Measurements from ENCODE around the gene AHCY.
"Not testable (repeated sequence)": the region's sequence is repeated elsewhere in the genome, so short reads cannot be mapped to it uniquely, and the experiment has no call there.

AHCY gene

DNA sequence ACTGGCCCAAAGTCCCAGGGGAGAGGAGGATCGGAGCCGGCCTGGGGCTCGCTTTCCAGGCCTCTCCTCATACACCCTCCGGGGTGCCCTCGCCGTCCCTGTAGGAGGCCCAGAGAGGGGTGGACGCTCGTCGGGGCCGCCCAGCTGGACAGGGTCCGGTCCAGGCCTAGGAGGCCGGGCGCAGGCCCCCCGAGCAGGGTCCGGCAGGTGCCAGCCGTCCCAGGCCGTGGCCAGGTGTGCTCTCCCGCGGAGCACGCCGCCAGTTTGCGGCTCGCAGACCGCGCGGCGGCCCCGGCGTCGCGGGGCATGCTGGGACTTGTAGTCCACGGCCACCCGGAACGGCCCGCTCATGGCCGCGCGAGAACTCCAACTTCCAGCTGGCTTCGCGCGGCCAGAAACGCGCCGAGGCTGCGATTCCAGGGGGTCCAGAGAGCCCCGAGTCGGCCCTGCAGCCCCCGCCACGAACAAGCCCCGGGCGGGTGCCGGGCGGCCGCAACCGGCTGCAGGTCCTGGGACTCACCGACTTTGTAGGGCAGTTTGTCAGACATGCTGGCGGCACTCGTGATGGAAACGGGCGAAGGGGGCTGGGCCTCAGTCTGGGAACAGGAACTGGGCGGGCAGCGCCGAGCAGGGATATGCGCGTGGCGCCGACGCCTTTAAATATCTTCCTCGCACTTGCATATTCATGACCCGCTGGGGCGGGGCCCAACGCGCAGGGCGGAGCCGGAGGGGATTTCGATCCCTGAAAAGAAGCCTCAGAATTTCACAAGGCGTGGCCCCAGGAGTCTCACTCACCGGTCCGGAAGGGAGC, at the start of gene AHCY:
Gene AHCY, minus strand, starts transcription at position 633 of the 811 bp plus-strand sequence. Its CDS starts 85 bp downstream, at position 548.
- DNase-seq: peak; percentile 97

DNA sequence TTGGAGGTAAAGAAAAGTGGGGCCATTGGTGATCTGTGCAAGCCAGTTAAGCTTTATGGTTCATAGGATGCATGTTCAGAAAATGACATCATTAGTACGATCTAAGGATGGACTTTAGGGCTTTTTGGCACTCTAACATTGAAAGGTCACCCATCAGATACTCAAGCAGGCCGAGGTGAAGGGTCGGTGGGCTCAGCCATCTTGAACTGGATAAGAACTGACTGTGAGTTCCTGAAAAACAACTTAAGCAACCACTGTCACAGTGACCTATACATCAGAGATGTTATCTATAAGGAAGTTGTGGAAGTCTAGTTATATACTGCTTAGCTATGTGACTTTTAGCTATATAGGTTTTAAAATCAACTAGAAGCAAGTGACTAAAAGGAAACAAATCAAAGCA, 46.9 kb upstream of the AHCY start:
- DNase-seq: no peak

DNA sequence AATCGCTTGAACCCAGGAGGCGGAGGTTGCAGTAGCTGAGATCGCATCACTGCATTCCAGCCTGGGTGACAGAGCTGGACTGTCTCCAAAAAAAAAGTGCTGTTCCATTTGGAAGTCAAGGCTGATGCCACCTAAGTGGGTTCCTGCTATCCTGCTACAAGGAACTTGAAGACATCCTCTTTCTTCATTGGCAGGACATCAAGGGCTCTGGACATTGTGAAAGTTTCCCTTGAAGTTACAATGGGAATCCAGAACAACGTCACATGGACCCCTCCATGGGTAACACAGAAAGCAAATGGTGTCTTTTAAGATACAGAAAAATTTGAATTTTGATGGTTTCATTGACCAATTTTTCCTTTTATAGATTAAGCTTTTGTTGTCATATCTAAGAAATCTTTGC, 44.4 kb upstream of the AHCY start:
- no peak for DNase-seq

DNA sequence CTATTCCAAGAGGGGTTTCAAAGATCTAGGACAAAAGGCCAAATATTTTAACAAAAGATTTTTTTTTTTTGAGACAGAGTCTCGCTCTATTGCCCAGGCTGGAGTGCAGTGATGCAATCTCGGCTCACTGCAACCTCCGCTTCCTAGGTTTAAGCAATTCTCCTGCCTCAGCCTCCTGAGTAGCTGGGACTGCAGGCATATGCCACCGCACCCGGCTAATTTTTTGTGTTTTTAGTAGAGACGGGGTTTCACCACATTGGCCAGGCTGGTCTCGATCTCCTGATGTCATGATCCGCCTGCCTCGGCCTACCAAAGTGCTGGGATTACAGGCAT, 43.3 kb upstream of the AHCY start:
- DNase-seq: not testable (repeated sequence)

DNA sequence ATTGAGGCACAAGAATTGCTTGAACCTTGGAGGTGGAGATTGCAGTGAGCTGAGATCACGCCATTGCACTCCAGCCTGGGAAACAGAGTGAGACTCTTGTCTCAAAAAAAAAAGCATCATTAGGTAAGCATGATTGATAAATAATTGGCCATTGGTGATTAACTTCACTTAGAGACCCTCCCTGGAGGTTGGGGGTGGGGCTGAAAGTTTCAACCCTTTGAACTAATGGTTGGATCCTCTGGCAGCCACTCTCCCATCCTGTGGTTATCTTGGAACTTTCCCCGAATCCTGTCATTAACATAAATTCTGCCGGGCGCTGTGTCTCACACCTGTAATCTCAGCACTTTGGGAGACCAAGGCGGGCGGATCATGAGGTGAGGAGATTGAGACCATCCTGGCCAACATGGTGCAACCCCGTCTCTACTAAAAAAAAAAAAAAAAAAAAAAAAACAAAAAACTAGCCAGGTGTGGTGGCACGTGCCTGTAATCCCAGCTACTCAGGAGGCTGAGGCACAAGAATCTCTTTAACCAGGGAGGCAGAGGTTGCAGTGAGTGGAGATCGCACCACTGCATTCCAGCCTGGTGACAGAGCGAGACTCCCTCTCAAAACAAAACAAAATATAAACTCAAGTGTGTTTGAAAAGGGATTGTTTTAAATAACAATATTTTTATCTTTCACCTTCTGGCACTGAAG, 42.8 kb upstream of the AHCY start:
- not testable (repeated sequence) for DNase-seq

DNA sequence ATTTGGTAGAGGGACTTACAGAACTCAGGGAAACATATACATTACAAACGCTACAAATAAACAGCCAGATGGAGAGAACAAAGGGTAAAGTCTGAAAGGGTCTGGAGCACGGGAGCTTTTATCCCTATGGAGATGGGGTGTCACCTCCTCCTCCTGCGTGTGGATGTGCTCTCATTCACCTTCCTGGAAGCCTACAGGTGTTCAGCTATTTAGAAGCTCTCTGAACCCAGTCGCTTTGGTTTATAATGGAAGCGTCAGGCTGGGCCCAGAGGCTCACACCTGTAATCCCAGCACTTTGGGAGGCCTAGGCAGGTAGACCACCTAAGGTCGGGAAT, 42.2 kb upstream of the AHCY start:
- no peak for DNase-seq

DNA sequence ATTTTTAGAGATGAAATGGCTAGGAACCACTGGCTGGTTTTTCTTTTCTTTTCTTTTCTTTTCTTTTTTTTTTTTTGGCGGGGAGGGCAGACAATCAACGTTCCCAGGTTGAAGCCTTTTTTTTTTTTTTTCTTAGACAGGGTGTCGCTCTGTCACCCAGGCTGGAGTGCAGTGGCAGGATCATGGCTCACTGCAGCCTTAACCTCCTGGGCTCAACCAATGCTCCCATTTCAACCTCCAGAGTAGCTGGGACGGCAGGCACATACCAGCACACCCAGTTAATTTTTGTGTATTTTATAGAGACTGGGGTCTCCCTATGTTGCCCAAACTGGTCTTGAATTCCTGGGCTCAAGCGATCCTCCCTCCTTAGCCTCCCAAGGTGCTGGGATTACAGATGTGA, 41.1 kb upstream of the AHCY start:
- no peak for DNase-seq

DNA sequence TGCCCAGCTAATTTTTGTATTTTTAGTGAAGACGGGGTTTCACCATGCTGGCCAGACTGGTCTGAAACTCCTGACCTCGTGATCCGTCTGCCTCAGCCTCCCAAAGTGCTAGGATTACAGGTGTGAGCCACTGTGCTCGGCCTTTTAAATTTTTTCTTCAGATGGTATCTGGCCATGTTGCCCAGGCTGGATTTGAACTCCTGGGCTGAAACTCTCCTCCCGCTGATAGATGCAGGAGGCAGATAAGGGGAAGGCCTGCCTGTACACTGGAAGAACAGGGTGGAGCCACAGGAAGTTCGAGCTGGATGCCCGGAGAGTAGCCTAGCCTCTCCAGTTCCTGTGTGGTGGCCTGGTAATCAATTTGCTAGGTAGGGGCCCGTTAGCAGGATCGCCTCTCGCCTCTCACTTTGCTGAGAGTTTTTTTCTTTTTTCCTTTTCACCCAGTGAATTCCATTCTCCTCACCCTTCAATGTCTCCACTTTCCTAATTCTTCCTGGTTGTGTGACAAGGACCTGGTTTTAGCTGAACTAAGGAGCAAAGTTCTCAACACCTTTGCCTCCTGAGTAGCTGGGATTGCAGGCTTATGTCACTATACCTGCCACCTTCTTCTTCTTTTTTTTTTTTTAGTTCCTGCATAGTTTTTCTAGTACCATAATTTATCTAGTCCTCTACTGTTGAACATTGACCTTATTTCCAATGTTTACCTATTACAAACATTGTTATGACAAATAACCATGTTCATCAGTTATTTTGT, 40.5 kb upstream of the AHCY start:
- DNase-seq: no peak

DNA sequence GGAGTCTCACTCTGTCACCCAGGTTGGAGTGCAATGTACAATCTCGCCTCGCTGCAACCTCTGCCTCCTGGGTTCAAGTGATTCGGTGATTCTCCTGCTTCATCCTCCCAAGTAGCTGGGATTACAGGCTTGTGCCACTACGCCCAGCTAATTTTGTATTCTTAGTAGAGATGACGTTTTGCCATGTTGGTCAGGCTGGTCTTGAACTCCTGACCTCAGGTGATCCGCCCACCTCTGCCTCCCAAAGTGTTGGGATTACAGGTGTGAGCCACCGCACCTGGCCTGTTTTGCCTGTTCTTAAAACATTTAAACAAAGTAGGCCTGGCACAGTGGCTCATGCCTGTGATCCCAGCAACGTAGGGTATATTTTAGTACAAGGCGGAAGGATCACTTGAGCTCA, 38.0 kb upstream of the AHCY start:
- not testable (repeated sequence) for DNase-seq

DNA sequence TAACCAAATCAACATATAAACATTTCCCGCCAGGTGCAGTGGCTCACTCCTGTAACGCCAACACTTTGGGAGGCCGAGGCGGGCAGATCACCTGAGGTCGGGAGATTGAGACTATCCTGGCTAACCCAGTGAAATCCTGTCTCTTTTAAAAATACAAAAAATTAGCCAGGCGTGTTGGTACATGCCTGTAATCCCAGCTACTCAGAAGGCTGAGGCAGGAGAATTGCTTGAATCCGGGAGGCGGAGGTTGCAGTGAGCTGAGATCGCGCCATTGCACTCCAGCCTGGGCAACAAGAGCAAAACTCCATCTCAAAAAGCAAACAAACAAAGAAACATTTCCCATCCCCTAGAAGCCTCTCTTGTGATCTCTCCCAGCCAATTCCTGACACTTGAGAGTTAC, 37.6 kb upstream of the AHCY start:
- DNase-seq: not testable (repeated sequence)

DNA sequence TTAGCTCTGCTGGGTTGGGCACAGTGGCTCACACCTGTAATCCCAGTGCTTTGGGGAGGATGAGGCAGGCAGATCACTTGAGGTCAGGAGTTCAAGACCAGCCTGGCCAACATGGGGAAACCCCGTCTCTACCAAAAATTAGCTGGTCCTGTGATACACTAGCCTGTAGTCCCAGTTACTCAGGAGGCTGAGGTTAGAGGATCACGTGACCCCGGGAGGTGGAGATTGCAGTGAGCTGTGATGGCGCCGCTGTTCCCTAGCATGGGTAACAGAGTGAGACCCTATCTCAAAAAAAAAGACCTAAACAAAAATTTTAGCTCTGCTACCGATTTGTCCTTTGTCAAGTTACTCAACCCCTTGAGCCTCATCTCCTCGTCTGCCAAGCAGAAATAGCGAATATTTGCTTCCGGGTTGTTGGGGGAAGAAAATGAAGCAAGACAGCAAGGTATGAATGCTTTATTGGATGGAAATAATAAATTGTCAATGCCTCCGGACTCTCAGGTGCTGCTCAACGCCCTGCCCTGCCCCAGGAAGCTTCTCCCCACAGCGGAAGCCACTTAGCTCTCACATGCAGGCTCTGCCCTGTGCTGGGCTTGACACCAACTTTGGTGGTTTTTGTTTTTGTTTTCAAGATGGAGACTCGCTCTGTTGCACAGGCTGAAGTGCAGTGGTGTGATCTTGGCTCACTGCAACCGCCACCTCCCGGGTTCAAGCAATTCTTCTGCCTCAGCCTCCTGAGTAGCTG, 35.0 kb upstream of the AHCY start:
- DNase-seq: no peak

DNA sequence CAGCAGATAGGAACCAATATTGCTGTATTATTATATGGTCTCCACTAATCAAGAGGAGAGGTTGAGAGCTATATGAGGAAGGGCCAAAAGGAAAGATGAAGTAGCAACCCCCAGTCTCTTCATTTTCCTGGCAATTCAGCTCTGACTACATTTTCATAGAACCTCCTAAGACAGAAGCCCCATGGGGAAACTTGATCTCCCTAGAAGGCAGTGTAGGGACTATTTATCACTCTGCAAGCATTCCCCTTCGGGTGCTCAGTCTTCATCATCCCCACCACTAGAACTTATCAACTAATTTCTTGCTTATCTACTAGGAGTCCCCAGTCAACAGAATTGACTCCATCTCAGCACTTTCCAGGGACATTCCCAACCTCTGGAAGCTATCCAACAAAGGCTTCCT, 34.4 kb upstream of the AHCY start:
- DNase-seq: no peak

DNA sequence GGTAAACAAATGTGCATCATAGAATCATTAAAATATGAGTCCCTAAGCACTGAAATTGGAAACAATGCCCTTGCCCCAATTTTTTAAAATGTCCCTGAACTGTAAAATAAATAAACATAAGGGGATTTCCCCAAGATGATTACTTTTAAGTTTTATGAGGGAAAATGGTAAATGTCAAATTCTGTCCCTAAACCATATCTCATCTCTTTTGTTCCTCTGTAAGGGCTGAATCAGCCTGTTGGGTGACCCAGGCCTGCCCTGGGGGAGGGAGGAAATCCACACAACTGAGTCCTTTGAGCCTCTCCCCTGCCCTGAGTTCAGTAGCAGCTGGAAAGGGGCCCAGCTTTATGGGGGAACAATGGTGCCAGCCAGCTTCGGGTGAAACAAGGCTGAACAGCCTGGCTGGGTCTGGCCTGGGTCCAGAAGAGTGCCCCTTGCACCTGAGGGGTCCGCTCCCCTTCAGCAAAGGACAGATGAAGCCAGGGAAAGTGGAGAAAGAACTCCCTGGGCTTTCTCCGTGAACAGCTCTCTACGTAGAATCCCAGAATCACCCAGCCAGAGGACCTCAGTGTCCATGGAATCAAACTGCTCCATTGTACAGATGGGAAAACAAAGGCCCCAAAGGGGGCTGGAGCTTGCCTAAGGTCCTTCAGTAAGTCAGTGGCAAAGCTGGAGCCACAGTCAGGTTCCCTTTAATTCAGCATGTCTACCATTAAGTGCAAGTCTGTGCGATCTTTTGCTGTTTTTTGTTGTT, 31.7 kb upstream of the AHCY start:
- no peak for DNase-seq

DNA sequence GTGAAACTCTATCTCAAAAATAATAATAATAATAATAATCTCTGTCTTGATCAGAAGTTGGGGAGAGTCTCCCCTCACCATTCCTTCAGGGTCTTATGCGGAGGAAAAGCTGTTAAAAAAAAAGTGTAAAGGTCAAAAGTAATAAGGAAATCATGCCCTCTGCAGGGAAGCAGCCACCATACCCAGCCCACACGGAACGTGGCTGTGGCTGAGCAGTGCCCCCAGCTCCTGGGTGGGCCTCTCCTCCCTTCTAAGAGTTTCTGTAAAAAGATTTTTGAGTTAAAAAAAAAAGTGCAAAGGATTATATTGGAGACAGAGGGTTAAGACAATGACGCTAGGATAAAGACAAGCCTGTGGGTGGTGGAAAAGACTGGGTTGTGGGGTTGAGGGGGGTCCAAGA, 30.6 kb upstream of the AHCY start:
- no peak for DNase-seq

DNA sequence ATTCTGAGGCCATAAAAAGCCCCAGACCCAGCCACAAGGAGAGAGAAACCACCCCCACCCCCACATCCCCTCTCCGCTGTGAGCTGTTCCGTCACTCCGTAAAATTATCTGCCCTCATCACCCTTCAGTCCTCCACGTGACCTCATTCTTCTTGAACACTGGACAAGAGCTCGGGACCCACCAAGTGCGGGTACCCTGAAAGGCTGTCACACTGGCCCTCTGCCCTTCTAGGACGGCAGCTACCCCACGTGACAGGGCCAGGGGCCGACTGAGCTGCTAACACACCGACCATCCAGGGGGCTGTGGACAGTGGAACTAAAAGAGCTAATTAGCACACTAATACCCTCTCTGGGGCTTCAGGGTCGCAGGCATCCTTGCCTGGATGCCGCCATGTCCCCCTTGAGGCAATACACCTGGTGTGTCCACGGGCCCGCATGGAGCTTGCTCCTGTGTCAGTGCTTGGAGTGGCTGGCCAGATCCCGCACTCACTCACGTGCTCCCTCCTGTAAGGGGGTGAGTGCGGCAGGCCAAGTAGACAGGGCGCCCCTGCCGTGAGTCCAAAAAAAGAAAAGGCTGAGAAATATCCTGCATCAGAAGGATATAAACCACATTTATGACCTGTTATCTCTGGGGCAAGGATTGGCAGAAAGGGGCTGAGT, 29.2 kb upstream of the AHCY start:
- no peak for DNase-seq

DNA sequence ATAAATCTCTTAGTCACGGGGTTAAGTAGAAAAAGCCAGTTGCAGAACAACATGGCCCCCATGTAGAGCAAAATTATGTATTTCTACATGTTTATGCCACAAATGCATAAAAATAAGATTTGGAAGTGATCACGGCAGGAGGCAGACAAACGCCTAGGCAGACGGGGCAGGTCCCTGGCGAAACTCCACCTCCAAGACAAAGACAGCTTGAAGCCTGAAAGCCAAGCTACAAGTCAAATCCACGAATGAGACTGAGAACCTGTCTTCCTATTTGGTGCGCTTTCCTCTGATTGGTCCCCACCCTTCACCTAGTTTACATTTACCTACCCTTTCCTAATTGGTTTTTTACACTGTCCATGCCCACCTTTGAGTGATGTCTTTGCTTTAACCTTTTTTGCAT, 28.7 kb upstream of the AHCY start:
- no peak for DNase-seq

DNA sequence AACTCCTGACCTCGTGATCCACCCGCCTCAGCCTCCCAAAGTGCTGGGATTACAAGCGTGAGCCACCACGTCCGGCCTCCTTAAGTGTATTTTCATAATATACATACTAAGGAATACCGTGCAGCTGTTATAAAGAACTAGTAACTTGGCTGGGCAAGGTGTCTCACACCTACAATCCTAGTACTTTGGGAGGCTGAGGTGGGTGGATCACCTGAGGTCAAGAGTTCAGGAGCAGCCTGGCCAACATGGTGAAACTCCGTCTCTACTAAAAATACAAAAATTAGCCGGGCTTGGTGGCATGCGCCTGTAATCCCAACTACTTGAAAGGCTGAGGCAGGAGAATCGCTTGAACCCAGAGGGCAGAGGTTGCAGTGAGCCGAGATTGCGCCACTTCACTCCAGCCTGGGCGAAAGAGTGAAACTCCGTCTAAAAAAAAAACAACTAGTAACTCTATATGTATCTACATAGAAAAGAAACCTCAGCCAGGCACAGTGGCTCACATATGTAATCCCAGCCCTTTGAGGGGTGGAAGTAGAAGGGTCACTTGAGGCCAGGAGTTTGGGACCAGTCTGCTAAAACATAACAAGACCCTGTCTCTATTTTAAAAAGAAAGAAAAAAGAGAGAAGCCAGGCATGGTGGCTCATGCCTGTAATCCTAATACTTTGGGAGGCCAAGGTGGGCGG, 27.8 kb upstream of the AHCY start:
- not testable (repeated sequence) for DNase-seq

DNA sequence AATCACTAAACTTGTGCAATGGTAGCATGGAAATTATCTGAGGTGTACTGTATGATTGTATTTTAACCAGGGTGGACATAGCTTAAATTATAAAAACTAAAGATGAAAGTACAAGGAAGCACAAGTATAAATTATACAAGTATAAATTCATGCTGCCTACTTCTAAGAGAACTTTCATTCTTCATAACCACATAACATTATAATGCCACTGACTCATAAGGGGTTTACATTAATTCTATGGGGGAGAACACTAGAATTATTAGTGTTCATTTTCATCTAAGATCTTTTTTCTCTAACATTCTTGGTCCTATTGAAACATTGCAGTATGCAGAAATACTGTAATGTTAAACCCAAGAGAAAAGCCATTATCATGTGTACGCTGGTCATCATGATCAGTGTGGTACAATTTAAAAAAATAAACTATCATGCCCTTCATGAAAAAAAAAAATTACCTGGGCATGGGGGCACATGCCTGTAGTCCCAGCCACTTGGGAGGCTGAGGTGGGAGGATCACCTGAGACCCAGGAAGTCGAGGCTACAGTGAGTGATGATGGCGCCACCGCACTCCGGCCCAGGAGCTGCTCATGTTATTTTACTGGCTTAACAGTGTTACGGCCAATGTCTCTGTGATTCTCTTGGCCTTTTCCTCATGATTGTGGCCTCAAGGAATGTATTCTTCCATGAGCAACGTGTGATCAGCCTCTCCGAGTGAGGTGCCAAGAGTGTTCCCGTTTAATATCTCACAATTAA, 25.9 kb upstream of the AHCY start:
- DNase-seq: no peak

DNA sequence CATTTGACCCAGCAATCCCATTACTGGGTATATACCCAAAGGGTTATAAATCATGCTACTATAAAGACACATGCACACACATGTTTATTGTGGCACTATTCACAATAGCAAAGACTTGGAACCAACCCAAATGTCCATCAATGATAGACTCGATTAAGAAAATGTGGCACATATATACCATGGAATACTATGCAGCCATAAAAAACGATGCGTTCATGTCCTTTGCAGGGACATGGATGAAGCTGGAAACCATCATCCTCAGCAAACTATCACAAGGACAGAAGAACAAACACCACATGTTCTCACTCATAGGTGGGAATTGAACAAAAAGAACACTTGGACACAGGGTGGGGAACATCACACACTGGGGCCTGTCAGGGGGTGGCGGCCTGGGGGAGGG, 25.1 kb upstream of the AHCY start:
- DNase-seq: not testable (repeated sequence)

DNA sequence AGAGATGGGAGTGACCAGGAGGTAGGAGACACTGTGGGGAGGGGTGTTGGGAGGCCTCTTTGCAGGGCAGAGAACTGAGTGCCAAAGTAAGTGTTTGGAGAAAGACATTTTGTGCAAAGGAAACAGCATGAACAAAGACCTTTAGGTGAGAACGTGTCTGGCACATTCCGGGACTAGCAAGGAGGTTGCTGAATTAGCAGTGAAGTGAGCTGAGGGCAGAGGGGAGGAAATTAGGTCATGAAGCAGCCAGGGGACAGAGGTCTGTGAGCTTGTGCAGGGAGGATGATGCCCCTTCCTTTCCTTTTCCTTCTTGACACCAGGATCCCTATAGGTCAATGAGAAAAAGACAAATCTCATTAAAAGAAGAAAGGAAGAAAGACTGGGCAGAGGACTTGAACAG, 21.4 kb upstream of the AHCY start:
- DNase-seq: no peak
